ENCODE results near the gene BANP.
"Not testable (repeated sequence)": the region's sequence is repeated elsewhere in the genome, so short reads cannot be mapped to it uniquely, and the experiment has no call there.

BANP gene

DNA sequence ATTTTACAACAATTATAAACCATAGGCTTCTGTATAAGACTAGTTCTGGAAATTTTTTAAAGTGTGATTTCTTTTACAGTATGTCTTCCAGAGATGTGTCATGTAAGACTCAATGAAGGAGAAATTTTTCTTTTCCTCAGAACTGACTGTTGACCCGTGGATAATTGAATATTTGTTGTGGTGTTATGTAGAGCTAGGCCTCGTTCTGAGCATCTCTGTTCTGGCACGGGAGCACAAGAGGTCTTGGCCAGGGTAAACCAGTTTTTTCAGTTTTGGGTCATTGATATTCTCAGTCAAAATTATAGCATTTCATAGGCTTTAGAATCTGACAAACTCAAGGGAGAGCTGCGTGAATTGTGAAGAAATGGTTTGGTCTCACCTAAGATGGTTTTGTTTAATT lies 39.0 kb downstream of the BANP start:
- not testable (repeated sequence) for DNase-seq (ENCODE audit: low read depth in 2 of 3, low spot score in 1 of 3)

DNA sequence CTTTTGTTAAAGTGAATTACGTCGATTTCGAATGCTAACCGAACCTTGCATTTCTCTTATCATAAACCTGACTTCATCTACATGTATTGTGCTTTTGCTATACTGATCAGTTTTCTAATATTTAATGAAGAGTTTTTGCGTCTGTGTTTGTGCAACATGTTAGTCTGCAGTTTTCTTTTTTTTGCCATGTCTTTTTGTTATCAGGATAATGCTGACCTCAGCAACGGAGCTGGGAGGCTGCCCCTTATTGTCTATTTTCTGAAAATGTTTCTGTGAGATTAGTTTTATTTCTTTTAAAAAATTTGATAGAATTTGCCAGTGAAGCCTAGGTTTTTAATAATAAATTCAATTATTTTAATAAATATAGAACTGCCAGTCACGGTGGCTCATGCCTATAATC lies 40.9 kb downstream of the BANP start:
- DNase-seq (ENCODE audit: low read depth in 2 of 3, low spot score in 1 of 3): not testable (repeated sequence)

- DNase-seq (ENCODE audit: low read depth in 2 of 3, low spot score in 1 of 3): no peak
Measured at GRCh38 chr16:87993901-87994300, 42.7 kb downstream of the BANP start.

GRCh38 chr16:87995644-87996043 lies 44.4 kb downstream of the BANP start:
- DNase-seq (ENCODE audit: low read depth in 2 of 3, low spot score in 1 of 3): no peak

DNA sequence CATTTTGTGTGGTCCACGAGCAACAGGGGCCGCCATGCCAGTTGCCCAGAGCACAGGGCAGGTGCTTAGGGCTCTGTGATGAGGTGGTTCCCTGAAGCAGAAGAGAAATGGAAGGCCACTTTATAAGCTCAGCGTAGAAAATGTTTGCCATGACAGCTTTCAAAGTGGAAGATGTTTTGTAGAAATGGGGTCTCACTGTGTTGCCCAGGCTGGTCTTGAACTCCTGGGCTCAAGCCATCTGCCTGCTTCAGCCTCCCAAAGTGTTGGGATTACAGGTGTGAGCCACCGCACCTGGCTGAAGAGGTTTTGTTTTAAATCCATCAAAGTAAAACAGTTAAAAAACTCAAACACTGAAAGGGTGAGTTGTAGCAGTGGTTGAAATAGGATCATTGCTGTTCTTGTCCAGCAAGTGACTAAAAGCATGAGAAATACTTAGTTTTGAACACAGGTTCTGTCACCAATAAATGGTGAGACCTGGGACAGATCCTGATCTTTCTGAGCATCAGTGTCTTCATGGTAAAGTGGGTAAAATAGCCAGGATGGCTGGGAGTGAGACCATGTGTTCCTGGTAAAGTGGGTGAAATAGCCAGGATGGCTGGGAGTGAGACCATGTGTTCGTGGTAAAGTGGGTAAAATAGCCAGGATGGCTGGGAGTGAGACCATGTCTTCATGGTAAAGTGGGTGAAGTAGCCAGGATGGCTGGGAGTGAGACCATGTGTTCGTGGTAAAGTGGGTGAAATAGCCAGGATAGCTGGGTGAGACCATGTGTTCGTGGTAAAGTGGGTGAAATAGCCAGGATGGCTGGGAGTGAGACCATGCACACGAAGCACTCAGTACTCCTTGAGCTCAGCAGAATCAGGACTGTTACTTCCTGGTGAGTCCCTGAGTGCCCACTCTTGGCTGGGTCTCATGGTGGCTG lies 46.0 kb downstream of the BANP start:
- DNase-seq (ENCODE audit: low read depth in 2 of 3, low spot score in 1 of 3): no peak

DNA sequence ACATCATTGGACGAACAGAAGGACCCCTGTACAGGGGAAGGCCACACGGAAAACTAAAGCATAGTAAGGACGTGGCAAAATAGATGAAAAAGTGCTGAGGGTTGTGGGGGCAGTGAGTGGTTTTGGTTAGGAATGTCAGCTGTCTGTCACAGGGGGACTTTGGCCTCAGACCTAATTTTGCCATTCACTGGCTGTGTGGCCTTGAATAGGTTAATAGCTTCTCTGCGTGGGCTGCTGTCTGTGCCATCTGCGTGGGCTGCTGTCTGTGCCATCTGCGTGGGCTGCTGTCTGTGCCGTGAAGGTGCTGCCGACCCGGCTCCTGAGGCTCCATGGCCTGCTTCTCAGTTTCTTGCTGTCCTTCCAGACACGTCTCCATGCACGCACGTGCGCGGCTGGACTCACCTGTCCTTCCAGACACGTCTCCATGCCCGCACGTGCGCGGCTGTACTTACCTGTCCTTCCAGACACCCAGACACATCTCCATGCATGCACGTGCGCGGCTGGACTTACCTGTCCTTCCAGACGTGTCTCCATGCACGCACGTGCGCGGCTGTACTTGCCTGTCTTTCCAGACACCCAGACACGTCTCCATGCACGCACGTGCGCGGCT lies 47.1 kb downstream of the BANP start:
- not testable (repeated sequence) for DNase-seq (ENCODE audit: low read depth in 2 of 3, low spot score in 1 of 3)

DNA sequence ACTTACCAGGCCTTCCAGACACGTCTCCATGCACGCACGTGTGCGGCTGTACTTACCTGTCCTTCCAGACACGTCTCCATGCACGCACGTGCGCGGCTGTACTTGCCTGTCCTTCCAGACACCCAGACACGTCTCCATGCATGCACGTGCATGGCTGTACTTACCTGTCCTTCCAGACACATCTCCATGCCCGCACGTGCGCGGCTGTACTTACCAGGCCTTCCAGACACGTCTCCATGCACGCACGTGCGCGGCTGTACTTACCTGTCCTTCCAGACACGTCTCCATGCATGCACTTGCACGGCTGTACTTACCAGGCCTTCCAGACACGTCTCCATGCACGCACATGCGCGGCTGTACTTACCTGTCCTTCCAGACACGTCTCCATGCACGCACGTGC lies 47.8 kb downstream of the BANP start:
- not testable (repeated sequence) for DNase-seq (ENCODE audit: low read depth in 2 of 3, low spot score in 1 of 3)

DNA sequence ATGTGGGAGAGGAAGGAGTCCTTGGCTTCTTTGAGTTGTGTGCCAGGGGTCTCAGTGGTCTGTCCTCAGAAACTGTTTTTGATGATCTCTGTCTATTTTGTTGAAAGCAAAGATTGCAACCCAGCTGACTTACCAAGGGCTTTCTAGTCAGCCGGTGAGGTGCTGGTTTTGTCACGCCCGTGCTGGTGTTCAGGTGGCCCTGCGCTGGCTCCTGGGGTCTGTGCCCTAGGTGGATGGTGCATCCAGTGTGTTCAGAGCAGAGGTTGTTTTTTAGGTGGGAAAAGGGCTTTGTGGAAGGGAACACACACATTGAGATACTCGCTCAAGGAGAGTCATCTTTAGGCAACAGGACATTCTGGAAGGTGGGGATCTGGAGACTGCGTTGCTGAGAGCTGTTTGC lies 51.0 kb downstream of the BANP start:
- DNase-seq (ENCODE audit: low read depth in 2 of 3, low spot score in 1 of 3): no peak

DNA sequence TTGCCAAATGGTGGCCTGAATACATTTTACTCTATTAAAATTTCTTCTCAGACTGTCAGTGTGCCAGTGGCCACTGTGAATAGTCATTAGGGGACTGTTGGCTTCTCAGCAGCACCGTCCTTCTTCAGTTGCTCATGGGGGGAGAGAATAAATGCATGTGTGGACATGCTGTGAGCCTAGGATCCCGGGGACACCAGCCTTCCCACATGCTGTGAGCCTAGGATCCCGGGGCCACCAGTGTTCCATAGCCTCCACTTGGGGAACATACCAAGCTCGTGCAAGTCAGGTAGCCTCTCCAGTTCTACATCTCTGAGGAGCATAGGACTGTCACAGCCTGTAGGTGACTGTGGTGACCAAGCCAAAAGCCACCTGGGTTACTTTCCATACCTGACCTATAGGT lies 51.5 kb downstream of the BANP start:
- no peak for DNase-seq (ENCODE audit: low read depth in 2 of 3, low spot score in 1 of 3)

DNA sequence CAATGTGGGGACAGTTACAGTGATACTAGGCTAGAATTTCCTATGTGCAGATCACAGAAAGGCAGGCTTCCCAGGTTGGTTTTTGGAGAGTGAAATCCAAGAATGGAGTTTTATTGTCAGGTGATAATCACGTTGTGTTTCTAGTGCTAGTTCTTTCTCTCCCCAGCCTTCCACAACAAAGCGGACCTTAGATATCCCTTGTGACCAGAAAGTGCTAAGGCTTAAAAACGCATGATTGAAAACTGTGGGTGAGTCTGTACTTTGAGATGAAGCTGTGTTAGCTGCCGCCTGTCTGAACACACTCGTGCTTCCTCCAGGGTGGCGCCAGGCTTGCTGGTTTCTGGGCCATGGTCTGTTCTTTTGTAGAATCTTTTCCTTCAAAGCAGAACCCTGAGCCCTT lies 52.1 kb downstream of the BANP start:
- no peak for DNase-seq (ENCODE audit: low read depth in 2 of 3, low spot score in 1 of 3)

DNA sequence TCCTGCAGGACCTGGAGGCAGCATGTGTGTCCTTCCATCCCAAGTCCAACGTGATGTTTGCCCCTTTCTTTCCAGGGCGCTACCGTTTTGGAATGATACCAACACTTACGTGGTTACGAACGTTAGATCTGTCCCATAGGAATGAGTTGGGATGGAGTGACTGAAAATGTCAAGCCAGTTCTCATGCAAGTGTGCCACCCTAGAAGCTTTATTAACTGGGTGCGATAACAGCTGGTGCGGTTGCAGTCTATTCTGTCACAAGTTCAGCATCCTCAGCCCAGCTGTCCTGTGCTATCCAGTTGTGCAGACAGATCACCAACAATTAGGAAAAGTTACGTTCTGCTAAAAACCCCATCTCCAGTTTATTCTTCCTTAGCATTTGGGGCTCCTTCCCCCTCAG lies 52.5 kb downstream of the BANP start:
- no peak for DNase-seq (ENCODE audit: low read depth in 2 of 3, low spot score in 1 of 3)

DNA sequence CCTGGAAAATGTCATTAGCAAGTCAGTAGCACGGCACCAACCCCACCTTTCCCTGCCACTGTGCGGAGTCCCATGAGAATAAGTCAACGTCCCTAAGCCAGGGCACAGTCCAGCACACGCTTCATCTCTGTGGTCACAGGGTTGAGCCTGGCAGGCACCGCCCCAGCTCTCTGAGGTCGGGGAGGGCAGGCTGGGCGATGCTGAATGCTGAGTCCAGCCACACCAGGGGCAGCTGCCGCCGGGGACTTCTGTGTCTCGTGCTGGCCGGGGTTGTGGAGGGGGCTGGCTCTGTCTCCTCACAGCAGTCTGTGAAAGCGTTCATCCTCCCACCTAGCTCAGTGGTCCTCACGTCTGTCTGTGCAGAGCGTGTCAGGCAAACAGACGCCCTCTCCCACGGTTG lies 53.2 kb downstream of the BANP start:
- no peak for DNase-seq (ENCODE audit: low read depth in 2 of 3, low spot score in 1 of 3)

DNA sequence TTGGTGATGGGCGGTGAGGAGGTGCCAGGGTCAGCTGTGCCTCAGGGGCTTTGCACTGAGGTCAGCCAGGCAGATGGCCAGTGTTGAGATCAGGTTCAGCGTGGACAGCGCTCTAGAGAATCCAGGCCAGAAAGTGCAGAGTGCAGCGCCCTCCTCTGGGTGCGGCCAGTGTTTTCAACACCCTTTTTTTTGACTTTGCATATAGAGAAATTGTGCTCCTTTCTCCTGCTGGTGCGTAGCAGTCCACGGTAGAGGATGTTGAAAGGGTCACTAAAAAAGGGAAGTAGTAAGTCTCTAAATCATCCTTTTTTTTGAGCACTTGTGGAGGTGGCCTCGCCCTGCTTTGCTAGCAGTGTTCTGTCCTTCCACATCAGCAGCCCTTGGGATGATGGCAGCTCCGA lies 53.9 kb downstream of the BANP start:
- DNase-seq (ENCODE audit: low read depth in 2 of 3, low spot score in 1 of 3): no peak

DNA sequence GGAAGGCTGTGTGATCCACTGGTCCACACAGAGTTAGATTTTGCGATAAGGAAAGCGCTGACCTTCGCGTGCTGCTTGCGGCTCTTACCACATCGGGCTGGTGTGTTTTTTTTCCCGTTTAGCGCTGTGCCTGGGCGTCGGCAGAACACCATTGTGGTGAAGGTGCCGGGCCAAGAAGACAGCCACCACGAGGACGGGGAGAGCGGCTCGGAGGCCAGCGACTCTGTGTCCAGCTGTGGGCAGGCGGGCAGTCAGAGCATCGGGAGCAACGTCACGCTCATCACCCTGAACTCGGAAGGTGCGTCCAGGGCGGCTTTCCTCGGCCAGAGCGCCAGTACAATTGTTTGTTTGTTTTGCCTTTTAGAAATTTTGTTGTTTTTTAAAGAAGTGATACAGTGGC lies 54.7 kb downstream of the BANP start:
- DNase-seq (ENCODE audit: low read depth in 2 of 3, low spot score in 1 of 3): no peak

DNA sequence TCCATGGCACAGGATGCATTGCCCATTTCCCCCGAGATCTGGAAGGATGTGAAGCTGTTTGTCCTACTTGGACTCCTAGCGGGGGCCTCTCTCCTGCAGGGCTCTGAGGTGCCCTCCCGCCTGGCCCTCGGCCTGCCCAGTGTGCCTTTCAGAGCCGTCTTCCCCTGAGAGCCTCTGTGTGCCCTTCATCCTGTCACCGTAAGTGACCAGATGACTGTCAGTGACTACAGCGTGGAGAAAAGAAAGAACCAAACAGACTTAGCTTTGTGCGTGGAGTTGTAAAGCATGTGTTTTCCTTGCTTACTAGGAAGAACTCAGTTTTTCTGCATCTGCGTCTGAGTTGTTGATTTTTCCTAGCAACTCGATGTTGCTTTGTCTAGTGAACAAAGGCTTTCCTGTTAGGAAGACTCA lies 56.1 kb downstream of the BANP start:
- DNase-seq (ENCODE audit: low read depth in 2 of 3, low spot score in 1 of 3): no peak

DNA sequence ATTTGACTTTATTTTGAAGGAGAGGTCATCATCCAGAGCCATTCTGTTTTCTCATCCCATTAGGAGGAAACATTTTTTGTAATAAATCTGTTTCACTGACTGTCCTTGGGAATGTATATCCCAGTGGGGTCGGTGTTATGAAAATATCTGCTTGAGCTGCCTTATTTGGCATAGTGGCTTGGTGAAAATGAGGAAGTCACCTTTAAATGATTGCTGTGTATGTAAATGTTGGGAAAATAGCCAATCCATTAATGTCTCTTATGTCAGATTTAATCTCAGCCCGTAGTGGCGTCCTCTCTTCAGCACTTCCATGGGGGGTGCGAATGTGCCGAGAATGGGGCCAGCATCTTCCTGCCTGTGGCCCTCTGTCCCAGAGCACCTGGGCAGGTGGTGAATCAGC lies 57.6 kb downstream of the BANP start:
- no peak for DNase-seq (ENCODE audit: low read depth in 2 of 3, low spot score in 1 of 3)

DNA sequence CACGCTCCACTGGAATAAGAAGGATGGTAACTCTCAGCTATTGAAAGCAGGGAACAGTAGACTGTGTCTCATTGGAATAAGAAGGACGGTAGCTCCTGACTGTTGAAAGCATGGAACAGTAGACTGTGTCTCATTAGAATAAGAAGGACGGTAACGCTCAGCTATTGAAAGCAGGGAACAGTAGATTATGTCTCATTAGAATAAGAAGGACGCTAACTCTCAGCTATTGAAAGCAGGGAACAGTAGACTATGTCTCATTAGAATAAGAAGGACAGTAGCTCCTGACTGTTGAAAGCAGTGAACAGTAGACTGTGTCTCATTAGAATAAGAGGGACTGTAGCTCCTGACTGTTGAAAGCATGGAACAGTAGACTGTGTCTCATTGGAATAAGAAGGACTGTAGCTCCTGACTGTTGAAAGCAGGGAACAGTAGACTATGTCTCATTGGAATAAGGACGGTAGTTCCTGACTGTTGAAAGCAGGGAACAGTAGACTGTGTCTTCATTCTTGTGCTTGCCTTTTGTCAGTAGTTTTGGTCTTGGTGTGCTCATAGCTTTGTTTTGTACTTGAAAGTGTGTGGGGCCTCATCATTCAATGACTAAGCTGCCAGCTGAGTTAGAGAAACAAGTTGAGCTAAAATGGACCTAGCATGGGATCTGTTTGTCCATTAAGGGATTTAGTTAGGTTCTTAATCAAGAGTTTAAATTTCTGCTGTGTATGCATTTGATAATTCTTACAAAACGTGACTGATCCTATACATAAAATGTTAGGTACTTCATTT lies 58.5 kb downstream of the BANP start:
- DNase-seq (ENCODE audit: low read depth in 2 of 3, low spot score in 1 of 3): no peak

DNA sequence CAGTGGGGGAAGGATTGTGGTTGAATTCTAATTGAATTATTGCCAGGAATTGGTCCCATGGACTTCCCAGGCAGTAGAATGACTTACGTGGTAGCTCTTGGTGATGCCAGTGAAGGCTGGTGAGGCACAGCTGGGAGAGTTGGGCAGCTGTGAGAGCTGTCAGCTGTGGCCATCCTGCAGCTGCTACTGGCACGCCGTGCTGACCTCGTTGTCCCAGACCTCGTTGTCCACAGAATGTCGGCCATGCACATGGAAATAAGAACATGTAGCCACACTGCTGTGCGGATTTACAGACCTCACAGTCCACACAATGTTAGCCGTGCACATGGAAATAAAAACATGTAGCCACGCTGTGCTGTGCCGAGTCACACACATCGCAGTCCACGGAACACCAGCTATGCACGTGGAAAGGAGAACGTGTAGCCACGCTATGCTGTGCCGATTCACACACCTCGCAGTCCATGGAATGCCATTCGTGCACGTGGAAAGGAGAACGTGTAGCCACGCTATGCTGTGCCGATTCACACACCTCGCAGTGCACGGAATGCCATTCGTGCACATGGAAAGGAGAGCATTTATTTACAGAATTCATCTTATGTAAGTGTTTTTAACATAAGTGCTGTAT lies 59.2 kb downstream of the BANP start:
- no peak for DNase-seq (ENCODE audit: low read depth in 2 of 3, low spot score in 1 of 3)

DNA sequence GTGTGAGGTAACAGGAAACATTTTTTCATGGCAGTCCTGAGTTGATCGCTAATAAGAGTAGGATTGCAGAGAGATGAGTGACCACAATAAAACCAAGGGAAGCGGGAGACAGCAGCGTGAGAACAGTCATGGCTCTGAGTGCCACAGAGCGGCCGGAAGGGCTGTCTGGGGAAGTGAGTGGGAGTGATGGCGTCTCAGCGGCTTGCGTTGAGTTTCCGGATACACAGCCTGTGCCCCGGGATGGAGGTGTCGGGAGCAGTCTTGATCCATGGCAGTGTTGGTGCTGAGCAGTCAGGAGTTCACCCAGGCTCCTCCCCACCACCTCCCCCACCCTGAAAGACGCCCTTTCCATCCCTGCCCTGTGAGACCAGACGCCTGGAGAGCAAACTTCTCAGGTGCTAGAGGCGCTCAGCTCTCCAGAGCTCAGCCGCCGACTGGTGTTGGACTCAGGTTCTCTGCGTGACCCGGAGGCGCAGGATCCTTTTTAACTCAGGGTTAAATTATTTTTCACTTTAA lies 59.8 kb downstream of the BANP start:
- no peak for DNase-seq (ENCODE audit: low read depth in 2 of 3, low spot score in 1 of 3)

GRCh38 chr16:88012360-88012759 lies 61.1 kb downstream of the BANP start:
- no peak for DNase-seq (ENCODE audit: low read depth in 2 of 3, low spot score in 1 of 3)

DNA sequence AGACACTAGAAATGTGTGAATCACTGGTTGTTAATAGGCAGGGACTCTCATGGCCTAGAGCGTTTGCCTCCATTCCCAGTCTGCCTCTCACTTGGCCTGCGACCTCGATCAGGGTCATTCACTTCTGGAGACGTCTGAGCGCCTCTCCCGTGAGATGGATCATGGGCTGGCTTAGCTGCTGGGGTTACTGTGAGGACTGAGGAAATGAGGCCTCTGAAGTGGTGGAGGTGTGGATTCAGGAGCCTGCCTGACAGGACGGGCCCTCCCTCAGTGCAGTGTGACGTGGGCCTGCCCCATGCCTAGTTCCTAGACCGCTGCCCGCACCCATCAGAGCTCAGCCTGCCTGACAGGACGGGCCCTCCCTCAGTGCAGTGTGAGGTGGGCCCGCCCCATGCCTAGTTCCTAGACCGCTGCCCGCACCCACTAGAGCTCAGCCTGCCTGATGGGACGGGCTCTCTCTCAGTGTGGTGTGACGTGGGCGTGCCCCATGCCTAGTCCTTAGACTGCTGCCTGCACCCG lies 61.9 kb downstream of the BANP start:
- no peak for DNase-seq (ENCODE audit: low read depth in 2 of 3, low spot score in 1 of 3)

Measured in stimulated activated CD4-positive, alpha-beta T cell treated with anti-CD3 and anti-CD28 coated beads, Interleukin-12 subunit alpha, Interleukin-12 subunit beta, amount 100 ng/mL, for 48 hours (primary cell).